NCI-H1092 (cell line): ENCODE results near the gene GSTA5.
"Not testable (repeated sequence)": the region's sequence is repeated elsewhere in the genome, so short reads cannot be mapped to it uniquely, and the experiment has no call there.

ENCODE experiments used
- DNase-seq: peaks from one replicate; lab custom pipeline; 2025; lab: John Stamatoyannopoulos, UW

The GSTA5 gene

GRCh38 chr6:52788478-52788877 lies 52.1 kb downstream of the GSTA5 start:
- DNase-seq: no peak

GRCh38 chr6:52787917-52788316 lies 52.7 kb downstream of the GSTA5 start:
- DNase-seq: no peak

- DNase-seq: no peak
These were observed 54.2 kb downstream of the GSTA5 start for GRCh38 chr6:52786249-52786956.

- not testable (repeated sequence) for DNase-seq
These were observed 57.8 kb downstream of the GSTA5 start for GRCh38 chr6:52782696-52783274.

GRCh38 chr6:52782209-52782608 lies 58.4 kb downstream of the GSTA5 start:
- not testable (repeated sequence) for DNase-seq
